Stimulated activated memory B cell treated with anti-CD40 and anti-IgM and Interleukin-4, amounts not matched to agents 10 μg/mL and 1 μg/mL and 100 μg/mL, for 72 hours (primary cell): ENCODE results near the gene RPL34.

ENCODE experiments used
- ATAC-seq: fragments of 150-1000 bp; cut with Tn5 transposase; 2 replicates; pipeline ENCODE4 v1.10.0; 2021
- H3K27ac Mint-ChIP-seq: one replicate; pipeline ENCODE4 v1.8.0; 2022; ENCODE audit warnings: mild to moderate bottlenecking, mixed read lengths
- H3K27me3 Mint-ChIP-seq: one replicate; pipeline ENCODE4 v1.8.0; 2022; ENCODE audit warnings: mixed read lengths
- H3K36me3 Mint-ChIP-seq: one replicate; pipeline ENCODE4 v1.8.0; 2022; ENCODE audit warnings: mixed read lengths
- H3K4me1 Mint-ChIP-seq: one replicate; pipeline ENCODE4 v1.8.0; 2022; ENCODE audit warnings: mixed read lengths
- H3K4me3 Mint-ChIP-seq: one replicate; pipeline ENCODE4 v1.8.0; 2022; ENCODE audit warnings: mild to moderate bottlenecking, moderate library complexity, mixed read lengths
- H3K9me3 Mint-ChIP-seq: one replicate; pipeline ENCODE4 v1.8.0; 2022; ENCODE audit warnings: mixed read lengths

Gene RPL34

DNA sequence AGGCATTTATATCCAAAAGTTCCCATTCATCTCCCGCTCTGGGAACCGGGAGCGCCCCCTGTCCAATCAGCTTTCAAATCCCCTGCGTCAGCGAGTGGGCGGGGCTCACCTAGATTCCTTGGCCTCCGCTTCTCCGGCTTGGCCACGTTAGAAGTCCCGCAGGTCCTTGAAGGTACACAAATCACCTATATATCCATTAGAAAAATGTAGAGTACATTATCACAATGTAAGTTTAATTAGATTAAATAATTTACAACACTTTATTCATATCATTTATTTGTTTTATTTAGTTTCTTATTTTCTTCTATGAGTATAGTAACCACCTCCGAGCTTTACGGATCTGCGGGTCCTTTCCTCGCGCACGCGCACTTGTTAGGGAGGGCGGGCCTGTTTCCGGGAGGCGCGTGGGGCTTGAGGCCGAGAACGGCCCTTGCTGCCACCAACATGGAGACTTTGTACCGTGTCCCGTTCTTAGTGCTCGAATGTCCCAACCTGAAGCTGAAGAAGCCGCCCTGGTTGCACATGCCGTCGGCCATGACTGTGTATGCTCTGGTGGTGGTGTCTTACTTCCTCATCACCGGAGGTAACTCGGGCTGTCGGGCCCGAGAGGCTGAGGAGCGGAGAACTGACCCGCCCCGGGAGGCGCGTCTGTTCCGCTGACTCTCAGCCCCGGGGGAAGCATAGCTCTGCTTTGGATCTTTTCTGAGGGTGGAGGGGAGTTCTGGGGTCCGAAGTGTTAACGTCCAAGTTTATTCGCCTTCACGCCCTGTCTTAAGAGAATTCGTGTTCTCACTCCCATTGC, 30.0 kb downstream of the RPL34 start, which contains the start of gene OSTC:
OSTC (plus strand) TSS at position 388 of the 802 bp plus-strand sequence; CDS start at position 445, 57 bp downstream.
- Mint-ChIP-seq H3K4me3 (peak within 1 kb of the TSS; percentile 79), H3K36me3 (peaks cover 17% of the 10 kb centered on the region), H3K27me3 (no peaks in the 10 kb centered on the region), H3K27ac (peak within 1 kb of the TSS; percentile 95), H3K4me1 (peaks cover 32% of the 10 kb centered on the region), H3K9me3 (no peaks in the 10 kb centered on the region)
- peak; percentile 95 for ATAC-seq

DNA sequence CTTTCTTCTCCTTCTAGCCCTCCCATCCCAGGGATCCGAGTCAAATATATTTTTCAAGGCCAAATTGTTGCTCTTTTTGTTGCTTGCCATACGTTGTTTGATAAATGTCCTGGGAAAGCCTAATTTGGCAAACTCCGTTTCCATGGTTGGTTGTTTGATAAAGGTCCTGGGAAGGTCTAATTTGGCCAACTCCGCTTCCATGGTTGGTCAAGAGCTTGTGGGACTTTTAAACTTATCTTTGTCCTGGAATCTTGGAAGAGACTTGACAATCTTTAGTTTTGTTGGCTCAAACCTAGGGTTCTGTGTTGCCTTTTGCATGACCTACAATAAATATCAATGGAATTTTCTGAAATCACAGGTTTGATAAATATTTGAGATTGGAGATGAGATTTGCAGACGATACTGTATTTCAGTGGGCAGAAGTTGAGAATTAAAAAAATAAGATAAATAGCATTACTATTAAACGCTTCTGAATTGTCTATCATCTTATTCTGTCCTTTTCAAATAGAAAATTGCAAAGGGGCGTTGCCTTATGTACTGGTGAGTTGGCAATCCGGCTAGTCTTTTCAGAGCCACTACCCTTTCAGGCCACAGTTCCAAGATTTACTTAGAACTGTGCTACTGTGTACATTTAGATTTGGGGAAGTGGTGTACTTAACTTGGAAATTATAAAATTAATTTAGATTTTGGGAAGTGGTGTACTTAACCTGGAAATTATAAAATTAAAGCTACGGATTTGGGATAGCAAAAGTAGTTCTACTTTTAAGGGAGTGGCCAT, 30.8 kb downstream of the RPL34 start:
- Mint-ChIP-seq H3K4me1 (peaks cover 32% of the 10 kb centered on the region), H3K9me3 (no peaks in the 10 kb centered on the region), H3K27me3 (no peaks in the 10 kb centered on the region), H3K27ac (peak overlapping the region; percentile 95), H3K36me3 (peaks cover 17% of the 10 kb centered on the region), H3K4me3 (peak overlapping the region; percentile 79)
- ATAC-seq: no peak

DNA sequence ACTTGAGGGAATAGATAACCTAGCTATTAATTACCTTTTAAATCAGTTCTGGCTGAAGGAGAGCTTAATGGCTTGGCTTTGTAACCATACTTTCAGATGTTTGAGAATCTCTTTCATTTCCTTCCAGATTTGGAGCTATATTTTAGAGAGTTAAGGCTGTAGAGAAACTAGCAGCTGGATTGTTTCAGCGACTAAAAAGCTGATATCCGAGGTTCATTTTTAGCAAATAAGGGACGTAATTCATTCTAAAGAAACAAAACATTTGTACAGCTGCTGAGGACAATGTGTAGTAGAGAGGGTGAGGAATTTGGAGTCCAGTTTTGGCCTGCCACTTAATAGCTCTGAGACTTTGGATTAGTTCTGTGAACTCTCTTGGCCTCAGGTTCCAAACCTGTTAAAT, 42.3 kb downstream of the RPL34 start:
- Mint-ChIP-seq H3K9me3 (no peaks in the 10 kb centered on the region), H3K36me3 (peaks cover 51% of the 10 kb centered on the region), H3K4me3 (no peak overlapping the region), H3K27me3 (no peaks in the 10 kb centered on the region), H3K27ac (no peak overlapping the region), H3K4me1 (no peaks in the 10 kb centered on the region)
- no peak for ATAC-seq

DNA sequence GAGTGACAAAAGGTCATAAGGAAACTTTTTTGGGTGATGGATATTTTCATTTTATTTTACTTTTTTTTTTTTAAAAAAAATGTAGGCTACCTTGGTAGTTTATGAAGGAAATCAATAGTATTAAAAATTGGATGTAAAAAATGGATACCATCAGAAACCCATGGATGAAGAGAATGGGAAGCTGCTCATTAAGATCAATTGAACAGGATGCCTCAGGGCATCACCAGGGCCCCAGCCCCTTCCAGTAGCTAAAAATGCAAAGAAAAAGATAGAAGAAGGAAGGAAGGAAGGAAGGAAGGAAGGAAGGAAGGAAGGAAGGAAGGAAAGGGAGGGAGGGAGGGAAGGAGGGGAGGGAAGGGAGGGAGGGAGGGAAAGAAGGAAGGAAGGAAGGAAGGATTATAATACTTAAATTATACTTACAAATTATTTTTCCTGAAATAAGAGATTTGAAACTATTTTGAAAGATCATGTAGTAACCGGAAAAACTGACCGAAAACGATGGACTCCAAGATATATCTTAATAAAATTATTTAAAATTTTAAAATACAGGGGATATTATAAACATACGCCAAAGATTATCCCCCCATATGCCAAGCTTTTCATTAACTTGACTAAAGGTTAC, 54.1 kb downstream of the RPL34 start:
- Mint-ChIP-seq H3K9me3 (peaks cover 6% of the 10 kb centered on the region), H3K27ac (no peak overlapping the region), H3K27me3 (no peaks in the 10 kb centered on the region), H3K36me3 (peaks cover 37% of the 10 kb centered on the region), H3K4me3 (no peak overlapping the region), H3K4me1 (no peaks in the 10 kb centered on the region)
- ATAC-seq: no peak
